Spleen (tissue), 11 donors: ENCODE results near the gene SLC22A12. TPM values are rescaled to one million over a fixed set of nuclear protein-coding genes. Genes with fewer than 3 reads are reported as not detected.
A peak's percentile ranks its signal among the peaks of the same experiment; 100 is the strongest.

Experiments
- DNase-seq: peaks from one replicate; pipeline ENCODE4 v3.0.0-alpha.2; 2020
- H3K27ac ChIP-seq, 8 donors: fragments of 200-600 bp; sonication (generic) in 7 of 8; 1 replicate in 4 of 8; 2 replicates in 4 of 8; pipeline versions ENCODE4 v1.5.0 to v1.8.0; 2016 to 2021; ENCODE audit warnings: inconsistent platforms in 4 of 8, mild to moderate bottlenecking in 4 of 8, moderate library complexity in 1 of 8
- H3K27me3 ChIP-seq, 7 donors: fragments of 200-600 bp; sonication (generic) in 6 of 7; replicated peaks in 1 of 7; 1 replicate in 4 of 7; 2 replicates in 3 of 7; pipeline versions ENCODE4 v1.5.0 to v1.8.0; 2016 to 2021; ENCODE audit warnings: inconsistent platforms in 3 of 7, mild to moderate bottlenecking in 1 of 7
- H3K36me3 ChIP-seq, 6 donors: fragments of 200-600 bp; sonication (generic) in 5 of 6; 1 replicate in 4 of 6; 2 replicates in 2 of 6; pipeline versions ENCODE4 v1.5.0 to v1.8.0; 2016 to 2021; ENCODE audit warnings: inconsistent platforms in 2 of 6
- H3K4me1 ChIP-seq, 6 donors: fragments of 200-600 bp; sonication (generic) in 5 of 6; 1 replicate in 3 of 6; 2 replicates in 3 of 6; pipeline versions ENCODE4 v1.5.0 to v1.8.0; 2016 to 2021; ENCODE audit warnings: inconsistent platforms in 3 of 6
- H3K4me3 ChIP-seq, 8 donors: fragments of 200-600 bp; sonication (generic) in 7 of 8; 1 replicate in 4 of 8; 2 replicates in 4 of 8; pipeline versions ENCODE4 v1.5.0 to v1.8.0; 2016 to 2021; ENCODE audit warnings: inconsistent platforms in 4 of 8, mild to moderate bottlenecking in 4 of 8, moderate library complexity in 2 of 8
- H3K9me3 ChIP-seq, 8 donors: fragments of 200-600 bp; sonication (generic) in 7 of 8; 1 replicate in 4 of 8; 2 replicates in 4 of 8; pipeline versions ENCODE4 v1.5.0 to v1.8.0; 2016 to 2021; ENCODE audit warnings: inconsistent platforms in 4 of 8
- POLR2A ChIP-seq, 3 donors: fragments of 450-650 bp; IDR thresholded peaks; one replicate each; pipeline ENCODE4 v1.5.1; 2017; ENCODE audit warnings: antibody characterized with exemption in 3 of 3, mild to moderate bottlenecking in 1 of 3
- POLR2AphosphoS5 ChIP-seq, 3 donors: sonication (generic); formaldehyde crosslinking; IDR thresholded peaks; one replicate each; pipeline ENCODE4 v1.5.1; 2017; ENCODE audit warnings: antibody characterized with exemption in 3 of 3
- WGBS, 5 donors: extraction: QIAGEN DNeasy Blood & Tissue Kit in 3 of 5; methylation state at CpG; one replicate each; pipeline versions ENCODE4 v1.1.5 to v1.1.7; 2013 to 2018; 5-methylcytosine and 5-hydroxymethylcytosine counted together
- intact Hi-C: fragments of 100-400 bp; cut with DNase I; formaldehyde crosslinking; loops from one replicate; pipeline ENCODE4 v1.15.0; 2023; ENCODE audit warnings: low total_unique reads
- polyA plus RNA-seq, 3 donors: library from polyadenylated mRNA; stranded (reverse); fragments of 200-250 nt; gene quantifications; one replicate each; pipeline ENCODE4 v1.2.1, GENCODE V29; 2013
- total RNA-seq, 7 donors: library from RNA; depleted of rRNA in 3 of 7; stranded (reverse); fragments of >200 nt in 3 of 7; fragmentation: NEBNext Ultra II Directional in 4 of 7; extraction: Animal tissue kit (Norgen Biotek cat#: 25700) in 4 of 7; gene quantifications; one replicate each; pipeline versions ENCODE4 v1.1.0 to v1.2.1, GENCODE V29; 2016 to 2021
- TF ChIP-seq, protein P1 (sequence below), 11 experiments: fragments of 200-600 bp in 7 of 11; fragments of 450-650 bp in 4 of 11; sonication (generic) in 4 of 11; IDR thresholded peaks in 8 of 11; conservative IDR thresholded peaks in 3 of 11; 1 replicate in 7 of 11; 2 replicates in 4 of 11; pipeline versions ENCODE4 v1.4.0 to v1.8.0; 2016 to 2021; ENCODE audit warnings: antibody characterized with exemption in 11 of 11, inconsistent platforms in 4 of 11, mild to moderate bottlenecking in 1 of 11
- donor health status: healthy with polysubstance abuse.
- donor health status: DM: no; HTN: no; CAD: no; lungs with moderate emphysema.
- donor health status: DM: no; HTN: no; CAD: no.
- donor health status: Bipolar disorder and iron deficiency.
- donor health status: healthy.
- donor health status: DM: no; HTN: no; CAD: no.
- donor health status: DM: yes; HTN: yes; CAD: no.

Gene SLC22A12
- total and polyA plus RNA-seq, 10 donors, result not detected

DNA sequence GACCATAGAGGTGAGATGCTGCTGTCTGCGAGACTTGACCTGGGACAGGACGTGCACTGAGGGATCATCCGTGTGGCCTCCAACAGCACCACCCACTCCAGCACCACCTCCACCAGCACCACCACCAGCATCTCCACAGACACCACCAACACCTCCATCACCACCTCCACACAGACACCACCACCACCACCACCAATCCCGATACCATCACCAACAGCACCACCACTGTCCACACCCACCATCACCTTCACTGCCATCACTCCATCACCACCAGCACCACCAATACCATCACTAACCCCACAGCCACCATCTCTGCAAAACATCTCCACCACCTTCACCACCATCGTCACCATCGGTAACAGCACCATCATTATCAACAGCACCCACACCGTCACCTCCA is 26.6 kb upstream of the SLC22A12 start:
- Histone ChIP-seq H3K36me3 (no peaks in the 10 kb centered on the region), H3K9me3 (no peaks in the 10 kb centered on the region), H3K27ac (no peak overlapping the region), H3K27me3 (peaks cover 0 to 3% (median 0%) of the 10 kb centered on the region in 7 donors), H3K4me1 (peaks cover 0 to 34% (median 17%) of the 10 kb centered on the region in 6 donors), H3K4me3 (no peak overlapping the region)
- DNase-seq, result peak; percentile 32
- 84 to 96% (median 92%) methylated on average over 7 of the region's 7 CpGs for WGBS, 5 donors
- TF ChIP-seq, protein P1, sequence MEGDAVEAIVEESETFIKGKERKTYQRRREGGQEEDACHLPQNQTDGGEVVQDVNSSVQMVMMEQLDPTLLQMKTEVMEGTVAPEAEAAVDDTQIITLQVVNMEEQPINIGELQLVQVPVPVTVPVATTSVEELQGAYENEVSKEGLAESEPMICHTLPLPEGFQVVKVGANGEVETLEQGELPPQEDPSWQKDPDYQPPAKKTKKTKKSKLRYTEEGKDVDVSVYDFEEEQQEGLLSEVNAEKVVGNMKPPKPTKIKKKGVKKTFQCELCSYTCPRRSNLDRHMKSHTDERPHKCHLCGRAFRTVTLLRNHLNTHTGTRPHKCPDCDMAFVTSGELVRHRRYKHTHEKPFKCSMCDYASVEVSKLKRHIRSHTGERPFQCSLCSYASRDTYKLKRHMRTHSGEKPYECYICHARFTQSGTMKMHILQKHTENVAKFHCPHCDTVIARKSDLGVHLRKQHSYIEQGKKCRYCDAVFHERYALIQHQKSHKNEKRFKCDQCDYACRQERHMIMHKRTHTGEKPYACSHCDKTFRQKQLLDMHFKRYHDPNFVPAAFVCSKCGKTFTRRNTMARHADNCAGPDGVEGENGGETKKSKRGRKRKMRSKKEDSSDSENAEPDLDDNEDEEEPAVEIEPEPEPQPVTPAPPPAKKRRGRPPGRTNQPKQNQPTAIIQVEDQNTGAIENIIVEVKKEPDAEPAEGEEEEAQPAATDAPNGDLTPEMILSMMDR (IDR thresholded peaks at IDR 0.05 in 8 of 11, conservative IDR thresholded peaks at IDR 0.05 in 3 of 11), result no peak
- TF ChIP-seq POLR2A (IDR thresholded peaks at IDR 0.05) (no peak), POLR2AphosphoS5 (IDR thresholded peaks at IDR 0.05) (no peak)
- intact Hi-C loops, result loop anchor here (10.0 kb wide), 1 partner anchor 50 kb away; no protein-coding TSS in a partner anchor

DNA sequence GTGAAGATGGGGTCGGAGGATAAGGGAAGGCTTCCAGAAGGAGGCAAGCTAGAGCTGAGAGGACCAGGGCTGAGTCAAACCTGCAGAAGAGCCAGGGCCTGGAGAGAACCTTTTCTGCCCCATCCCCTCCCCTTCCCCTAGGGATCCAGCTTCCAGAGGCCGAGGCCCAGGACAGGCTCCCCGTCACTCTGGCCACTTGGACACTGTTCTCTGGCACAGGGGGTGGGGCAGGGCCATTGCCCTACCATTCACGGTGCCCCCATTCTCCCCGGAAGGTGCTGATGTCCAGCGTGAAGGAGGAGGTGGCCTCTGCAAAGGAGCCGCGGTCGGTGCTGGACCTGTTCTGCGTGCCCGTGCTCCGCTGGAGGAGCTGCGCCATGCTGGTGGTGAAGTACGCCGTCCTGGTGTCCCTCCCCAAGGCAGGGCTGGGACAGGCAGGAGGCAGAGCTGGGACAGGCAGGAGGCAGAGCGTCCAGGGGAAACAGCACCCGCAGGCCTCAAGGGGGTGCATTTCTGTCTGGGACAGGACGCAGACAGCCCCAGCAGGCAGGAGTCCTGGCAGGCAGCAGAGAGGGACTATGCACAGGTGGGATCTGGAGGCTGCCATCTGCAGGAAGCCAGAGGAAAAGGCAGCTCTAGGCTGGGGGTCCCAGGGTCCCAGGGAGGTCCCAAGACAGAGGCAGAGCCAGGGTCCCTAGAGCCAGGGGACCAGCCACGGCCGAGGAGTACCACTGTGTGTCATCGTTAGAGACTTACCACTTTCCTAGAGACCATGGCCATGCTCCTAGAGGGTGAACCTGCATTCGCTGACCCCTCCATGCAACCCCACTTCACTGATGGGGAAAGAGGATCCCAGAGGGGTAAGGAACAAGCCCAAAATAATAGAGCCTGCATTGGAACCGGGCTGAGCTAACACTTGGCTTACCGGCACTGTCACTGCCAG is 25.8 kb upstream of the SLC22A12 start:
- Histone ChIP-seq H3K36me3 (no peaks in the 10 kb centered on the region), H3K4me3 (no peak overlapping the region), H3K27me3 (peaks cover 0 to under 1% (median 0%) of the 10 kb centered on the region in 7 donors), H3K9me3 (no peaks in the 10 kb centered on the region), H3K27ac (no peak overlapping the region), H3K4me1 (peaks cover 0 to 36% (median 17%) of the 10 kb centered on the region in 6 donors)
- 87 to 92% (median 90%) methylated on average over 20 to 24 of the region's 24 CpGs for WGBS, 5 donors
- intact Hi-C loops, result loop anchor here (10.0 kb wide), 1 partner anchor 50 kb away; no protein-coding TSS in a partner anchor
- TF ChIP-seq POLR2A (IDR thresholded peaks at IDR 0.05) (no peak), POLR2AphosphoS5 (IDR thresholded peaks at IDR 0.05) (no peak)
- TF ChIP-seq, protein P1 (IDR thresholded peaks at IDR 0.05 in 8 of 11, conservative IDR thresholded peaks at IDR 0.05 in 3 of 11), result no peak
- DNase-seq, result peak; percentile 62

DNA sequence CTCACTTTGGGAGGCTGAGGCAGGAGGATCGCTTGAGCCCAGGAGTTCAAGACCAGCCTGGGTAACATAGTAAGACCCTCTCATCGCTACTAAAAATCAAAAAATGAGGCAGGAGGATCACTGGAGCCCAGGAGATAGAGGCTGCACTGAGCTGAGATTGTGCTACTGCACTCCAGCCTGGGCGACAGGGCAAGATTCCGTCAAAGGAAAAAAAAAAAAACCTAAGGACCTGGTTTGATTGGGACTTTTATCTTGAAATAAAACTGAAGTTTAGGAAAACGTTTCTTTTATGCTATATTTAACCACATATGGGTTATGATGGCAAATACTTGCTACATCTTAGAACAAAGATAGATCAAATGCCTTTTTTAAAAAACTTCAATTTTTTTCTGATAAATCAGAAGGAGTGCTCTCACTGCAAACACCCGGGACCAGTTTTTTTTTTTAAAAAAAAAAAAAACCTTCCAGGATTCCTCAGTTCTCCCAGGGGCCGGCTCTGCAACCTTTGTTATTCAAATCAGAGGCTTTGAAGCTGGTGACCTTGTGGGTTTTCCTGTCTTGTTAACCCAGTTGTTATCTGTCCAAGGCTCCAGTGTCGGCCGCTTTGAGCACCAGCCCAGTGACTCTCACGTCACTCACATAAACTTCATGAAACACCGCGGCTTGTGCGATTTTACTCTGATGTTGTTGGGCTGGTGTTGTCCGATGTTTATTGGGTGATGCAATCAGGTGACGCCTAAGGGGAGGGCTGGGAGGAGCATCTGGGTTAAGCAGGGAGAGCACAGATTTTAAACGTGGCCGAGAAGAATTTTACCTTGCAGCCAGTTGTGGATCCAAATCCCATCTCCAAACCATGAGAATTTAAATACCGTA is 24.7 kb upstream of the SLC22A12 start:
- Histone ChIP-seq H3K9me3 (no peaks in the 10 kb centered on the region), H3K27ac (peak overlapping the region in 6 of 8 donors; percentile 9 to 48 (median 27)), H3K27me3 (no peaks in the 10 kb centered on the region), H3K4me1 (peaks cover 0 to 36% (median 17%) of the 10 kb centered on the region in 6 donors), H3K4me3 (no peak overlapping the region), H3K36me3 (no peaks in the 10 kb centered on the region)
- peak; percentile 75 for DNase-seq
- WGBS, 5 donors, result 45 to 62% (median 56%) methylated on average over 18 of the region's 18 CpGs
- intact Hi-C loops, result loop anchor here (10.0 kb wide), 1 partner anchor 49 kb away; no protein-coding TSS in a partner anchor
- TF ChIP-seq POLR2A (IDR thresholded peaks at IDR 0.05) (no peak), POLR2AphosphoS5 (IDR thresholded peaks at IDR 0.05) (no peak)
- TF ChIP-seq, protein P1 (IDR thresholded peaks at IDR 0.05 in 8 of 11, conservative IDR thresholded peaks at IDR 0.05 in 3 of 11), result no peak
